ENCODE data around the gene PGGHG.
"Not testable (repeated sequence)": the region's sequence is repeated elsewhere in the genome, so short reads cannot be mapped to it uniquely, and the experiment has no call there.

PGGHG gene

GRCh38 chr11:285021-285893, 3.7 kb upstream of the PGGHG start:
- DNase-seq (ENCODE audit: low spot score) = no peak

GRCh38 chr11:285894-286220, 3.1 kb upstream of the PGGHG start:
- no peak for DNase-seq (ENCODE audit: low spot score)

- DNase-seq (ENCODE audit: low spot score) = not testable (repeated sequence)
Measured at GRCh38 chr11:286977-287820, 1.7 kb upstream of the PGGHG start.

GRCh38 chr11:287821-288477, 977 bp upstream of the PGGHG start:
- DNase-seq (ENCODE audit: low spot score) = no peak

- no peak for DNase-seq (ENCODE audit: low spot score)
Measured at GRCh38 chr11:289398-289711, 429 bp downstream of the PGGHG start.

- DNase-seq (ENCODE audit: low spot score) = no peak
Measured at GRCh38 chr11:289712-290620, 1.0 kb downstream of the PGGHG start.

GRCh38 chr11:290621-291231, 1.8 kb downstream of the PGGHG start:
- DNase-seq (ENCODE audit: low spot score) = no peak

GRCh38 chr11:291281-292210, 2.6 kb downstream of the PGGHG start:
- DNase-seq (ENCODE audit: low spot score) = no peak

- no peak for DNase-seq (ENCODE audit: low spot score)
Measured at GRCh38 chr11:292211-293121, 3.5 kb downstream of the PGGHG start.

- DNase-seq (ENCODE audit: low spot score) = no peak
Measured at GRCh38 chr11:293271-293851, 4.4 kb downstream of the PGGHG start.

GRCh38 chr11:293852-294661, 5.1 kb downstream of the PGGHG start:
- no peak for DNase-seq (ENCODE audit: low spot score)

- no peak for DNase-seq (ENCODE audit: low spot score)
Measured at GRCh38 chr11:294780-295179, 5.9 kb downstream of the PGGHG start.

GRCh38 chr11:295351-296170, 6.6 kb downstream of the PGGHG start:
- no peak for DNase-seq (ENCODE audit: low spot score)

- DNase-seq (ENCODE audit: low spot score) = no peak
Measured at GRCh38 chr11:296171-297050, 7.5 kb downstream of the PGGHG start.

GRCh38 chr11:297051-297585, 8.2 kb downstream of the PGGHG start:
- no peak for DNase-seq (ENCODE audit: low spot score)

Measured in CD4-positive, alpha-beta T cell treated with Interleukin-15 for 4 hours (primary cell).